Sciatic nerve (tissue), 2 donors: ENCODE data around the gene ZFP69B. TPM values are rescaled to one million over a fixed set of nuclear protein-coding genes. Genes with fewer than 3 reads are reported as not detected.
A peak's percentile ranks its signal among the peaks of the same experiment; 100 is the strongest.
"Not testable (repeated sequence)": the region's sequence is repeated elsewhere in the genome, so short reads cannot be mapped to it uniquely, and the experiment has no call there.

Experiments
- ATAC-seq: fragments of 200-7000 bp; cut with Tn5 transposase; one replicate; pipeline ENCODE4 v1.9.1; 2020; ENCODE audit warnings: mild to moderate bottlenecking, moderate library complexity
- DNase-seq: peaks from one replicate; pipeline ENCODE4 v3.0.0-alpha.2; 2020; ENCODE audit warnings: low spot score
- intact Hi-C: fragments of 100-400 bp; cut with DNase I; formaldehyde crosslinking; loops from one replicate; pipeline ENCODE4 v1.14.2; 2022
- total RNA-seq: library from RNA; stranded (reverse); fragmentation: NEBNext Ultra II Directional; extraction: Animal tissue kit (Norgen Biotek cat#: 25700); gene quantifications from one replicate; pipeline ENCODE4 v1.2.1, GENCODE V29; 2021
- donor health status: DM: no; HTN: no; CAD: no.
- donor health status: DM: no; HTN: no; CAD: no.

ZFP69B gene
- total RNA-seq, 1 donor from 2014 or later = 1.6 TPM

- ATAC-seq (no peak), DNase-seq (no peak)
- intact Hi-C loops = no loop called here
Measured at GRCh38 chr1:40432644-40433390, 17.5 kb upstream of the ZFP69B start.

- no peak for DNase-seq
- no peak for ATAC-seq
- intact Hi-C loops = no loop called here
Measured at GRCh38 chr1:40435471-40435870, 14.8 kb upstream of the ZFP69B start.

- intact Hi-C loops = no loop called here
- ATAC-seq (no peak), DNase-seq (no peak)
Measured at GRCh38 chr1:40435876-40436275, 14.4 kb upstream of the ZFP69B start.

- DNase-seq (no peak), ATAC-seq (no peak)
- intact Hi-C loops = no loop called here
Measured at GRCh38 chr1:40438391-40439015, 11.8 kb upstream of the ZFP69B start.

GRCh38 chr1:40439247-40439646, 11.0 kb upstream of the ZFP69B start:
- intact Hi-C loops = no loop called here
- ATAC-seq (no peak), DNase-seq (no peak)

- ATAC-seq (peak; percentile 27), DNase-seq (no peak)
- intact Hi-C loops = no loop called here
Measured at GRCh38 chr1:40450495-40451237, 390 bp downstream of the ZFP69B start.

- intact Hi-C loops = no loop called here
- no peak for DNase-seq
- no peak for ATAC-seq
Measured at GRCh38 chr1:40451238-40451585, 936 bp downstream of the ZFP69B start.

- intact Hi-C loops = no loop called here
- ATAC-seq (no peak), DNase-seq (no peak)
Measured at GRCh38 chr1:40454873-40455272, 4.6 kb downstream of the ZFP69B start.

GRCh38 chr1:40462956-40463590, 12.8 kb downstream of the ZFP69B start:
- intact Hi-C loops = no loop called here
- ATAC-seq (no peak), DNase-seq (no peak)

- intact Hi-C loops = no loop called here
- DNase-seq = no peak
- ATAC-seq = no peak
Measured at GRCh38 chr1:40469327-40469726, 19.1 kb downstream of the ZFP69B start.

- ATAC-seq = no peak
- intact Hi-C loops = no loop called here
- no peak for DNase-seq
Measured at GRCh38 chr1:40475268-40475667, 25.0 kb downstream of the ZFP69B start.

GRCh38 chr1:40476924-40477677, 26.8 kb downstream of the ZFP69B start, which contains the start of gene ZFP69:
ZFP69 (plus strand) TSS chr1:40477290; CDS start chr1:40479362, 2,072 bp downstream.
- DNase-seq (peak; percentile 80), ATAC-seq (peak; percentile 94)
- intact Hi-C loops = no loop called here

- ATAC-seq (peak; percentile 60), DNase-seq (no peak)
- intact Hi-C loops = no loop called here
Measured at GRCh38 chr1:40477678-40478053, 27.4 kb downstream of the ZFP69B start.

GRCh38 chr1:40478276-40478675, 28.0 kb downstream of the ZFP69B start:
- intact Hi-C loops = no loop called here

GRCh38 chr1:40479156-40479555, 28.9 kb downstream of the ZFP69B start:
- DNase-seq = no peak
- no peak for ATAC-seq
- intact Hi-C loops = no loop called here

More at GRCh38 chr1:40478276-40478675, 28.0 kb downstream of the ZFP69B start:
- DNase-seq (no peak), ATAC-seq (no peak)

- ATAC-seq (no peak), DNase-seq (no peak)
- intact Hi-C loops = no loop called here
Measured at GRCh38 chr1:40495315-40495903, 45.1 kb downstream of the ZFP69B start.

- DNase-seq, ATAC-seq, intact Hi-C loops: not testable (repeated sequence)
Measured at GRCh38 chr1:40502651-40503050, 52.4 kb downstream of the ZFP69B start.

- DNase-seq (no peak), ATAC-seq (no peak)
- intact Hi-C loops = no loop called here
Measured at GRCh38 chr1:40507973-40508372, 57.7 kb downstream of the ZFP69B start.
